ENCODE measurements around the gene GPATCH8.

DNA sequence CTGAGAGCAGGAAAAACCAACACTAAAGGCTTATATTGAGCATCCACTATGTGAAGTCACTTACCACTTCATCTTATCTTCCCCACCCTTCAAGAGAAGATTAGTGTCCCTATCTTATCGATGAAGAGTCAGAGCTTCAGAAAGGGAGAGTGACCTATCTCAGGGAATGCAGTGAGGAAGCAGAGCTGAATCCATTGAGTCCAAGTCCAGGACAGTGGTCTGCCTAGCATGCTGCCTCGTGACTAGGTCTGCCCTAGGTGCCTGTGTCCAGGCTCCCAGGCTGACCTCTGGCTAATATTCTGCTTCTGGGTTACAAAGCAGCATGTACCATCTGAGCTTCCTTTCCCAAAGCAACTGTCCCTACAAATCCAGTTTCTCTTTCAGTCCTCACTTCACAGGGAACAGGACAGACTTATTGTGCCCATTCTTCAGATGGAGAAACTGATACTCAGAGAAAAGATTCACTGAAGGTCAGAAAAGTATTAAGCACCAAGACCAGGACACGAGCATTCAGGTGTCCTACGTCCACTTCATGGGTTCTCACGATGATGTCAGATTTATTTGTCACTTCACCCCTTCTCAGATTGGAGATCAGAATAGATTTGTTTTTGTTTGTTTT, 40.8 kb upstream of the GPATCH8 start:
- TF ChIP-seq EP300 (IDR thresholded peaks at IDR 0.05): no peak
- TF ChIP-seq CTCF (IDR thresholded peaks at IDR 0.05): no peak
- no peak for TF ChIP-seq POLR2A (IDR thresholded peaks at IDR 0.05)
